Kidney (tissue), 14 donors: ENCODE results near the gene MT4. TPM values are rescaled to one million over a fixed set of nuclear protein-coding genes. Genes with fewer than 3 reads are reported as not detected.

Source experiments
- DNase-seq, 5 donors: peaks; one replicate each; pipeline ENCODE4 v3.0.0-alpha.2; 2013 to 2020
- FAIRE-seq: peaks from 2 replicates; lab custom pipeline; 2012; peaks lifted over from hg19 to GRCh38; lab: Jason Lieb, UNC
- H3K27ac ChIP-seq, 2 donors: one replicate each; pipeline ENCODE4 v1.7.0; 2013; ENCODE audit warnings: low read depth in 2 of 2, low read length in 2 of 2, inconsistent platforms in 1 of 2
- H3K27me3 ChIP-seq: one replicate; pipeline ENCODE4 v1.7.1; 2013; ENCODE audit warnings: low read length, inconsistent platforms; ENCODE audit not compliant: control insufficient read depth, insufficient read depth
- H3K36me3 ChIP-seq, 3 donors: one replicate each; pipeline versions ENCODE4 v1.7.0 to v1.7.1; 2013; ENCODE audit warnings: low read length in 3 of 3, control low read depth in 1 of 3, inconsistent platforms in 1 of 3; ENCODE audit not compliant: insufficient read depth in 3 of 3, control insufficient read depth in 2 of 3
- H3K4me1 ChIP-seq, 3 donors: one replicate each; pipeline versions ENCODE4 v1.7.0 to v1.7.1; 2013; ENCODE audit warnings: low read length in 3 of 3, inconsistent platforms in 1 of 3, low read depth in 1 of 3; ENCODE audit not compliant: control insufficient read depth in 2 of 3, insufficient read depth in 2 of 3
- H3K4me3 ChIP-seq, 3 donors: one replicate each; pipeline versions ENCODE4 v1.7.0 to v1.8.1; 2013; ENCODE audit warnings: low read length in 3 of 3, control low read depth in 1 of 3, inconsistent platforms in 1 of 3
- H3K9ac ChIP-seq, 3 donors: one replicate each; pipeline versions ENCODE4 v1.7.0 to v1.7.1; 2013; ENCODE audit warnings: low read length in 3 of 3, control low read depth in 1 of 3, inconsistent platforms in 1 of 3
- H3K9me3 ChIP-seq, 3 donors: one replicate each; pipeline versions ENCODE4 v1.7.0 to v1.7.1; 2013; ENCODE audit warnings: low read length in 3 of 3, control low read depth in 1 of 3, inconsistent platforms in 1 of 3; ENCODE audit not compliant: control insufficient read depth in 2 of 3, insufficient read depth in 1 of 3
- CTCF ChIP-seq: IDR thresholded peaks from 3 replicates; pipeline ENCODE4 v1.5.1; 2012; ENCODE audit warnings: mild to moderate bottlenecking, moderate library complexity, borderline replicate concordance; ENCODE audit not compliant: insufficient read depth; ENCODE audit errors: extremely low read depth
- intact Hi-C: fragments of 100-400 bp; cut with DNase I; formaldehyde crosslinking; loops from one replicate; pipeline ENCODE4 v1.11.1; 2022
- polyA plus RNA-seq: library from polyadenylated mRNA; stranded (reverse); fragments of 350-450 nt; fragmentation: Illumina TruSeq; extraction: RNeasy Lipid Tissue Mini Kit (QIAGEN cat#74804); gene quantifications from one replicate; pipeline ENCODE4 v1.2.3, GENCODE V29; 2014; ENCODE audit warnings: low read depth, low replicate concordance; ENCODE audit not compliant: insufficient read depth
- total RNA-seq: library from RNA; stranded (reverse); fragmentation: NEBNext Ultra II Directional; extraction: Animal tissue kit (Norgen Biotek cat#: 25700); gene quantifications from one replicate; pipeline ENCODE4 v1.2.1, GENCODE V29; 2021
- donor health status: control.
- donor health status: control.
- donor health status: control.
- donor health status: control.
- donor health status: control.
- donor health status: DM: yes; HTN: yes; CAD: no.
- donor health status: Normal renal cell carcinoma (clear cell type).

Gene MT4
- total and polyA plus RNA-seq, 2 donors from 2014 or later = not detected

- Histone ChIP-seq H3K9ac (peak overlapping the region in 1 of 3 donors; percentile 63), H3K9me3 (no peaks in the 10 kb centered on the region), H3K36me3 (no peaks in the 10 kb centered on the region), H3K27me3 (peaks cover 9% of the 10 kb centered on the region), H3K4me1 (peaks cover 0 to 14% (median 0%) of the 10 kb centered on the region in 3 donors), H3K27ac (peak overlapping the region; percentile 25 to 45), H3K4me3 (peak overlapping the region in 2 of 3 donors; percentile 51 to 61)
- intact Hi-C loops = no loop called here
- no peak for TF ChIP-seq CTCF
- no peak for FAIRE-seq
- DNase-seq = peak in 1 of 5 donors; percentile 46
Observed at GRCh38 chr16:56616608-56617211, 51.8 kb downstream of the MT4 start.

- no peaks in the 10 kb centered on the region for H3K9me3 ChIP-seq
- FAIRE-seq = no peak
Observed at GRCh38 chr16:56617212-56618085, 52.6 kb downstream of the MT4 start.

GRCh38 chr16:56618138-56618537 is 53.3 kb downstream of the MT4 start:
- Histone ChIP-seq H3K36me3 (no peaks in the 10 kb centered on the region), H3K4me3 (peak overlapping the region in 1 of 3 donors; percentile 61), H3K27ac (no peak overlapping the region), H3K4me1 (peaks cover 0 to 13% (median 0%) of the 10 kb centered on the region in 3 donors), H3K27me3 (peaks cover 9% of the 10 kb centered on the region), H3K9ac (no peak overlapping the region), H3K9me3 (no peaks in the 10 kb centered on the region)
- intact Hi-C loops = no loop called here
- FAIRE-seq = no peak
- DNase-seq = peak in 1 of 5 donors; percentile 32
- TF ChIP-seq CTCF = no peak

More at GRCh38 chr16:56617212-56618085, 52.6 kb downstream of the MT4 start:
- peak; percentile 67 to 93 (median 74) for DNase-seq
- intact Hi-C loops = no loop called here
- peaks cover 0 to 13% (median 0%) of the 10 kb centered on the region in 3 donors for H3K4me1 ChIP-seq
- TF ChIP-seq CTCF = no peak
- peak overlapping the region in 2 of 3 donors; percentile 63 to 81 for H3K9ac ChIP-seq
- peak overlapping the region; percentile 25 to 30 for H3K27ac ChIP-seq
- peaks cover 9% of the 10 kb centered on the region for H3K27me3 ChIP-seq
- peak overlapping the region in 2 of 3 donors; percentile 61 to 75 for H3K4me3 ChIP-seq
- H3K36me3 ChIP-seq = no peaks in the 10 kb centered on the region

Other genes with a start within 250 kb of the MT4 start
- gene AMFR, start 139.5 kb upstream of the MT4 start, total RNA-seq = 163 TPM
- 143 TPM for gene AMFR, start 139.5 kb upstream of the MT4 start, polyA plus RNA-seq
- gene NUDT21, start 113.7 kb upstream of the MT4 start, total RNA-seq = 117 TPM
- 47.1 TPM for gene NUDT21, start 113.7 kb upstream of the MT4 start, polyA plus RNA-seq
- gene OGFOD1, start 113.5 kb upstream of the MT4 start, total RNA-seq = 39.4 TPM
- 16.1 TPM for gene OGFOD1, start 113.5 kb upstream of the MT4 start, polyA plus RNA-seq
- gene BBS2, start 45.0 kb upstream of the MT4 start, total RNA-seq = 64.2 TPM
- 46.5 TPM for gene BBS2, start 45.0 kb upstream of the MT4 start, polyA plus RNA-seq
- not detected for gene MT3, start 24.5 kb downstream of the MT4 start, total RNA-seq
- gene MT3, start 24.5 kb downstream of the MT4 start, polyA plus RNA-seq = 25.5 TPM
- gene MT2A, start 43.5 kb downstream of the MT4 start, total RNA-seq = 507 TPM
- gene MT2A, start 43.5 kb downstream of the MT4 start, polyA plus RNA-seq = 315 TPM
- gene MT1E, start 60.7 kb downstream of the MT4 start, total RNA-seq = 258 TPM
- 191 TPM for gene MT1E, start 60.7 kb downstream of the MT4 start, polyA plus RNA-seq
- gene MT1M, start 67.6 kb downstream of the MT4 start, total RNA-seq = 27.9 TPM
- gene MT1M, start 67.6 kb downstream of the MT4 start, polyA plus RNA-seq = 15.3 TPM
- gene MT1A, start 73.6 kb downstream of the MT4 start, total RNA-seq = 19.8 TPM
- 3.1 TPM for gene MT1A, start 73.6 kb downstream of the MT4 start, polyA plus RNA-seq
- not detected for gene MT1B, start 86.8 kb downstream of the MT4 start, total RNA-seq
- not detected for gene MT1B, start 86.8 kb downstream of the MT4 start, polyA plus RNA-seq
- gene MT1F, start 92.9 kb downstream of the MT4 start, total RNA-seq = 53.3 TPM
- 312 TPM for gene MT1F, start 92.9 kb downstream of the MT4 start, polyA plus RNA-seq
- 33.6 TPM for gene MT1G, start 103.0 kb downstream of the MT4 start, total RNA-seq
- 2,564 TPM for gene MT1G, start 103.0 kb downstream of the MT4 start, polyA plus RNA-seq
- 4.4 TPM for gene MT1H, start 104.7 kb downstream of the MT4 start, total RNA-seq
- 606 TPM for gene MT1H, start 104.7 kb downstream of the MT4 start, polyA plus RNA-seq
- gene MT1X, start 117.4 kb downstream of the MT4 start, total RNA-seq = 223 TPM
- gene MT1X, start 117.4 kb downstream of the MT4 start, polyA plus RNA-seq = 476 TPM
- gene NUP93, start 165.1 kb downstream of the MT4 start, total RNA-seq = 48.8 TPM
- 34.8 TPM for gene NUP93, start 165.1 kb downstream of the MT4 start, polyA plus RNA-seq